Left colon (tissue), 2 donors: ENCODE measurements around the gene PLXNA4. TPM values are rescaled to one million over a fixed set of nuclear protein-coding genes. Genes with fewer than 3 reads are reported as not detected.

Experiments used
- ATAC-seq: fragments of 200-7000 bp; cut with Tn5 transposase; one replicate; pipeline ENCODE4 v1.9.1; 2020; ENCODE audit warnings: mild to moderate bottlenecking, moderate library complexity
- DNase-seq, 2 donors: peaks; one replicate each; pipeline ENCODE4 v3.0.0-alpha.2; 2020
- intact Hi-C, 2 donors: fragments of 100-400 bp; cut with DNase I in 1 of 2; cut with micrococcal nuclease in 1 of 2; formaldehyde crosslinking; loops; one replicate each; pipeline versions ENCODE4 v1.11.2 to v1.14.0; 2022; cut with DNase I, micrococcal nuclease
- total RNA-seq, 2 donors: library from RNA; stranded (reverse); fragmentation: NEBNext Ultra II Directional; extraction: Animal tissue kit (Norgen Biotek cat#: 25700); gene quantifications; one replicate each; pipeline ENCODE4 v1.2.1, GENCODE V29; 2021
- donor health status: DM: no; HTN: no; CAD: no.
- donor health status: DM: yes; HTN: yes; CAD: no.

The PLXNA4 gene
- total RNA-seq, 2 donors from 2014 or later = 1.1 to 1.3 TPM

- intact Hi-C loops = no loop called here
- ATAC-seq (no peak), DNase-seq (no peak)
Measured at GRCh38 chr7:132492823-132493445, 83.3 kb downstream of the PLXNA4 start.

DNA sequence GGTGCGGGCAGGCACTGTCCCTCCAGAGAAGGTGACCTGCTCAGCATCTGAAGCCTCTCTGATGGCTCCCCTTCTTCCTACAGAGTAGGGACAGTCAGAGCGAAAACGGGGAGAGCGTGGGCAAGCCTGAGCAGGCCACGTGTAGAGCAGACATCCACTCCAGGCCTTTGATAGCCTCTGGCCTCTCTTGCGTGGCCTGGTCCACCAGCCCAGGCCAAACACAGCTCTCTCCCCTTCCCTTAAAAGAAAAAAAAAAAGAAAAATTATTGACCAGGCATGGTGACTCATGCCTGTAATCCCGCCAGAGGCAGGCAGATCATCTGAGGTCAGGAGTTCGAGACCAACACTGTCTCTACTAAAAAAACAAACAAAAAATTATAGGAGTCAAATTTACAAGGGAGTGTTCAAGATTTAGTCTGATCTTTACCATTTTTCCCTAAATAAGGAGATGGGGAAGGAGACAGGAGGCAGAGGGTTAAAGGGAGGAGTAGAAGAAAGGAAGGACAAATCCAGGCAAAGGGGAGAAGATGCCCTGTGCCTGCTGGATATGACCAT lies 84.8 kb downstream of the PLXNA4 start:
- DNase-seq (no peak), ATAC-seq (no peak)
- intact Hi-C loops = no loop called here

- ATAC-seq = no peak
- no peak for DNase-seq
Measured at GRCh38 chr7:132490474-132490873, 85.8 kb downstream of the PLXNA4 start.

DNA sequence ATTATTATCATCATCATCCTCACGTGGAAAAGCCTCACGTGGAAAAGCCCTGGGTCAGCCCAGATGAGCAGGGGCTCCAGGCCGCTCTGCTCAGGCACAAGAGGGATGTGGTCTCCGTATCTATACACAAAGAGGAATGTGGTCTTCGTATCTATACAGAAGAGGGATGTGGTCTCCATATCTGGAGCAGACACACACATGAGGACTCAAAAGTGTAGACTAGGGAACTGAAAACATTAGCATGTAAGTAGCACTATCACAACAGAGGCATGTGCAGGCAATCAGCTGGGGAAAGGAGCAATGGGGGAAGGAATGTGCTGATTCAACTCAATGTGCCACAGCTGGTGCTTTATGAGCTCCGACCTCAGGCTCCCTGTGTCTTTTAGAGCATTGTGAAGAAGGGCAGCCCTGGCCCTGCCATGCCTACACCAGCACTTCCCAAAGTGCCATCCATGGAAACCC lies 86.5 kb downstream of the PLXNA4 start:
- DNase-seq (no peak), ATAC-seq (no peak)
- intact Hi-C loops = no loop called here

More at GRCh38 chr7:132490474-132490873, 85.8 kb downstream of the PLXNA4 start:
- intact Hi-C loops = no loop called here

GRCh38 chr7:132488634-132489302 lies 87.5 kb downstream of the PLXNA4 start:
- intact Hi-C loops = no loop called here
- DNase-seq (no peak), ATAC-seq (no peak)

DNA sequence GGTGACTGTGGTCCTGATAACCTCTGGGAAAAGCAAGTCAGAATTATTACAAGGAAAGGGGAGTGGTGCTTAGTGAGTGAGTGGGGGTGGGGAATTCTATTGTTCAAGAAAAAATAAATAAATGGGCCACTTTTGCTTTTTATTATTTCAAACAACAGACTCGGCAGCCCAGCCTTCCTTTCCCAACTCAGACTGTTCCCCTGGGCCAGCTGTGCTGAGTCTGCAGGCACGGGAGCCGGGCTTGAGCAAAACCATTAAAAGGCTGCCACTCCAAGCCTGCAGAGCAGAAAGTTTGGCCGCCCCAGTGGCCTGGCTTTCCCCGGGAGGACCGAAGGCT lies 90.0 kb downstream of the PLXNA4 start:
- intact Hi-C loops = no loop called here
- DNase-seq = no peak
- ATAC-seq = peak; percentile 19

- ATAC-seq = peak; percentile 48
Measured at GRCh38 chr7:132485600-132486273, 90.5 kb downstream of the PLXNA4 start.

DNA sequence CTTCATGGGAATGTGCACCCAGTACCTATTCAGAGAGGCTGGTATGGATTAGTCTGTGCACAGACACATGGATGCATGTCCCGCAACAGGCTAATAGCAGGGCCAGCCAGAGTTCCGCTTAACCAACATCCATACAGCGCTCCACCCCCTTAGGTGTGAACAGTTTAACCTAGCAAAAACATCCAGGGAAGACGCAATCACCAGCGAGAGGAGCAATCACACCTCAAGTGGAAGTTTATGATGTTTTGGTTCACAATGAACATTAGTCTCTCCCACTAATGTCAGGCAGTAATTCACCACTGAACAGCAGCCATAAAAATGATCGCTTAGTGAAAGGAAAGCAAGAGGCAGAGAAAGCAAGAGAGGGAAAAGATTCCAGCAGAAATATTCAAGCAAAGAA lies 91.1 kb downstream of the PLXNA4 start:
- DNase-seq (no peak), ATAC-seq (peak; percentile 90)
- intact Hi-C loops = no loop called here

More at GRCh38 chr7:132485600-132486273, 90.5 kb downstream of the PLXNA4 start:
- intact Hi-C loops = no loop called here
- DNase-seq = no peak

- ATAC-seq (no peak), DNase-seq (no peak)
- intact Hi-C loops = no loop called here
Measured at GRCh38 chr7:132482866-132483265, 93.4 kb downstream of the PLXNA4 start.

GRCh38 chr7:132480534-132480933 lies 95.7 kb downstream of the PLXNA4 start:
- intact Hi-C loops = no loop called here
- ATAC-seq (no peak), DNase-seq (no peak)

- ATAC-seq = no peak
- DNase-seq = no peak
- intact Hi-C loops = no loop called here
Measured at GRCh38 chr7:132476541-132476940, 99.7 kb downstream of the PLXNA4 start.

DNA sequence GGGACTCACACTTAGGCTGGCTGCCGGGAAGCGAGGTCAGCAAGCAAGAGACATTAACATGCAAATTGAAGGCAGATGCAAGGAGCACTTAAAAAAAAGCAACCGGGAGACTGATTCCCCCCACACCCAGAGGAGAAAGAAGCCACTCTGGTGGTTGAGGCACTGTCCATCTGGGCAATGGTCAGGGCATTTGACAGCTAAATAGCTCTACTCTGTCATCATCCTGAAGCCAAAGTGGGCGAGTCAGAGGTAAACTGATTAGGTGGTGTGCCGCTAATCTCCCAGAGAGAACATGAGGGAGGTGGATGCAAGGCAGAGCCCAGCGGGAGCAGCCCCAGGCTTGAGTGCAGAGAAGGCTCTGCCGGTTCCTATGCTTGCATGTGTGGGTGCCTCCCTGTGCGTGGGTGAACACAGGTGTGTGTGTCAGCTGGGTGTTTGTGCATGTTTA lies 100.6 kb downstream of the PLXNA4 start:
- DNase-seq = no peak
- no peak for ATAC-seq
- intact Hi-C loops = no loop called here

DNA sequence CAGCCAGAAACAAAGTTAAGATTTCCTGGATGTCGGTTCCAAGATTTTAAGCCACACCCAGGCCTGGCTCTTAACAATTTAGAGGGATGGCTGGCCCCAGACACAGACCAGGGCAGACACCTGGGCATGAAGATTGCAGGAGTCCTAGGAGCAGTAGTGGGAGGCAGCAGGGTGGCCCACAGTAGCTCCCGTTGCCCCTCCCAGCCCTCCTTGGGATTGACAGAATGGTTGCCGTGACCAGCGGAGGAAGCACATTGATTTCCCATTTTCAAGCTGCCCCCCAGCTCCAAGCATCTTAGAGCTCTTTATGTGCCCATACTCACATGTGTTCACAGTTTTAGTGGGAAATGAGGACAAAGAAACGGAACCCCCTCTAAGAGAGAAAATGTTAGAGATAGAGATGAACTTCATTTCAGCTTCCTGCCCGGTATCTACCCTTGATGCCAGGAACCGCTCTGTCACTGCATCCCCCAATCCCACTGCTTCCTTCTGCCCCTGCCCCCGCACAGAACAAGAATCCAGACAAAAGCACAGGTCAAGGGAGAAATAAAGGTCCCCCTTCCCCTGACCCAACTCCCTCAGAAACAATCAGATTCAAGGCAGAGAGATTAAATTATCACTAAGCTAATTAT lies 101.1 kb downstream of the PLXNA4 start:
- intact Hi-C loops = no loop called here
- no peak for DNase-seq
- no peak for ATAC-seq

GRCh38 chr7:132472463-132473120 lies 103.7 kb downstream of the PLXNA4 start:
- intact Hi-C loops = no loop called here
- DNase-seq (no peak), ATAC-seq (no peak)

- DNase-seq = no peak
- intact Hi-C loops = no loop called here
- ATAC-seq = no peak
Measured at GRCh38 chr7:132471515-132471914, 104.8 kb downstream of the PLXNA4 start.

DNA sequence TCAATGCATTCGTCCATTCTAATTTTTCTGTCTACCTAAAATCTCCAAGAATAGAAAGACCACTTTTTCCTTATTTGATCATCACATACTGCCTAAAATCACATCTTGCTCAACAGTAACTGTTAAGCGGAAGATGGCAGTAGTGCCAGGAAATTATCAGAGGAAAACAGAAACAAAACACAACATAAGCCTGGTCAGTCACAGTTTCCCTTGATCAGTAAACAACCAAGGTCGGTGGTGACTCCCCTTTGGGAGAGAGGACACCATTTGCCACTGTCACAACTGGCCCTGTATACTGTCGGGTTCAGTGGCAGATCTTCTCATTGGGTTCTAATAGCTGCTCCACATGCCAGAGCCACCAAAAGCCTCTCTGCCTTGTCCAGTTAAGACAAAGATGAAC lies 106.6 kb downstream of the PLXNA4 start:
- no peak for DNase-seq
- intact Hi-C loops = no loop called here

DNA sequence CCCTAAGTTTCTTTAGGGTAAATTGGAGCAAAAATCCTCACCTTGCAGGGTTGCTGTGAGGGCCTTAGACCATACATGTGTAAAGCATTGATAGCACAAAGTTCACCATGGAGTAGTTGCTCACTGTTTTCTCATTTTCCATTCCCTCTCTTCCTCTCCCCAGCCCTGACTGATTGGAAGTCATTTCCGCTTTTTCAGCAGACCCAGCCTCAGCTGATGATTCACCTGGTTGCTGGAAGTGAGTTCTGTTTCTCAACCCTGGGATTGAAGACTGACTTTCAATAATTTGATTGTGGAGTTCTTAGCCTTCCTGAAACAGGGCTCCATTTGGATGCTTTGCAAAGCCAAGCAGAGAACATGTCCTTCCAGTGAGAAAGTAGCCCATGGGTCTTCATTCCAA lies 107.0 kb downstream of the PLXNA4 start:
- intact Hi-C loops = no loop called here
- ATAC-seq (no peak), DNase-seq (no peak)

More for the DNA sequence above, 106.6 kb downstream of the PLXNA4 start:
- ATAC-seq = no peak

- intact Hi-C loops = no loop called here
- DNase-seq = no peak
- ATAC-seq = no peak
Measured at GRCh38 chr7:132466367-132466766, 109.9 kb downstream of the PLXNA4 start.

DNA sequence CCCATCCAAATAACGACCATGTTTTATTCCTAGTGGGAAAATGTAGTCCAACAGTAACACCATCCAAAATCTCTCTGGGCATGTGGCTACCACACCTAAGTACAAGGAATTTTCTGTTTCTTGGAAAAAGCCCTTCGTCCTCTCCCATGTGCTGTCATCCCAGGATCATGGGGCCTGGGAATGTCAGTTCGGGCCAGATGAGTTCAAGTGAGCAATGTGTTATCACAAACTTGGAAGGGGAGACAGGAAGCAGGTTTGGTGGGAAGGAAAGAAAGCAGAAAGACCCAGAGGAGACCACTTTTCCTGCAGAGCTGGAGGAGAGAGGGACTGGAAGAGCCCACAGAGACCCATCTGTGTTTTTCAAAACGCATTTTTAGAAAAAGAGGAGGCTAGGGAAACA lies 110.8 kb downstream of the PLXNA4 start:
- no peak for DNase-seq
- no peak for ATAC-seq
- intact Hi-C loops = no loop called here
